RWPE2 (cell line): ENCODE measurements around the gene ZNF488.

Source experiments
- ATAC-seq: fragments of 200-7000 bp; cut with Tn5 transposase; 3 replicates; pipeline ENCODE4 v1.9.1; 2021; ENCODE audit warnings: low read depth
- DNase-seq: peaks from one replicate; pipeline ENCODE4 v3.0.0-alpha.2; 2020; ENCODE audit warnings: low spot score
- H3K27ac ChIP-seq: fragments of 450-650 bp; 2 replicates; pipeline ENCODE4 v1.5.1; 2017; ENCODE audit warnings: mild to moderate bottlenecking; ENCODE audit not compliant: poor library complexity, severe bottlenecking
- H3K27me3 ChIP-seq: fragments of 250-450 bp; sonication (Bioruptor Pico); 2 replicates; pipeline ENCODE4 v1.5.1; 2021; ENCODE audit warnings: mild to moderate bottlenecking, moderate library complexity; ENCODE audit not compliant: insufficient read depth, poor library complexity, severe bottlenecking
- H3K36me3 ChIP-seq: fragments of 250-450 bp; sonication (Bioruptor Pico); 2 replicates; pipeline ENCODE4 v1.5.1; 2020; ENCODE audit warnings: low read depth, mild to moderate bottlenecking, moderate library complexity
- H3K4me1 ChIP-seq: fragments of 250-450 bp; sonication (Bioruptor Pico); 2 replicates; pipeline ENCODE4 v1.5.1; 2021; ENCODE audit warnings: mild to moderate bottlenecking, moderate library complexity; ENCODE audit not compliant: insufficient read depth, poor library complexity, severe bottlenecking
- H3K4me3 ChIP-seq: fragments of 250-450 bp; sonication (Bioruptor Pico); 2 replicates; pipeline ENCODE4 v1.5.1; 2021; ENCODE audit warnings: mild to moderate bottlenecking, moderate library complexity; ENCODE audit not compliant: severe bottlenecking
- H3K9me3 ChIP-seq: fragments of 250-450 bp; sonication (Bioruptor Pico); 2 replicates; pipeline ENCODE4 v1.5.1; 2021; ENCODE audit warnings: mild to moderate bottlenecking, moderate library complexity; ENCODE audit not compliant: severe bottlenecking
- TF ChIP-seq, protein P1 (sequence below): fragments of 450-650 bp; IDR thresholded peaks from one replicate; pipeline ENCODE4 v1.5.1; 2017; ENCODE audit warnings: mild to moderate bottlenecking, moderate library complexity; ENCODE audit not compliant: poor library complexity, severe bottlenecking

The ZNF488 gene

GRCh38 chr10:47402641-47403301 is 18.7 kb upstream of the ZNF488 start:
- TF ChIP-seq, protein P1, sequence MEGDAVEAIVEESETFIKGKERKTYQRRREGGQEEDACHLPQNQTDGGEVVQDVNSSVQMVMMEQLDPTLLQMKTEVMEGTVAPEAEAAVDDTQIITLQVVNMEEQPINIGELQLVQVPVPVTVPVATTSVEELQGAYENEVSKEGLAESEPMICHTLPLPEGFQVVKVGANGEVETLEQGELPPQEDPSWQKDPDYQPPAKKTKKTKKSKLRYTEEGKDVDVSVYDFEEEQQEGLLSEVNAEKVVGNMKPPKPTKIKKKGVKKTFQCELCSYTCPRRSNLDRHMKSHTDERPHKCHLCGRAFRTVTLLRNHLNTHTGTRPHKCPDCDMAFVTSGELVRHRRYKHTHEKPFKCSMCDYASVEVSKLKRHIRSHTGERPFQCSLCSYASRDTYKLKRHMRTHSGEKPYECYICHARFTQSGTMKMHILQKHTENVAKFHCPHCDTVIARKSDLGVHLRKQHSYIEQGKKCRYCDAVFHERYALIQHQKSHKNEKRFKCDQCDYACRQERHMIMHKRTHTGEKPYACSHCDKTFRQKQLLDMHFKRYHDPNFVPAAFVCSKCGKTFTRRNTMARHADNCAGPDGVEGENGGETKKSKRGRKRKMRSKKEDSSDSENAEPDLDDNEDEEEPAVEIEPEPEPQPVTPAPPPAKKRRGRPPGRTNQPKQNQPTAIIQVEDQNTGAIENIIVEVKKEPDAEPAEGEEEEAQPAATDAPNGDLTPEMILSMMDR, result no peak
- peaks cover 35% of the 10 kb centered on the region for H3K4me1 ChIP-seq
- no peak overlapping the region for H3K4me3 ChIP-seq

GRCh38 chr10:47401874-47402640 is 18.0 kb upstream of the ZNF488 start:
- Histone ChIP-seq H3K4me3 (no peak overlapping the region), H3K27me3 (no peaks in the 10 kb centered on the region), H3K9me3 (no peaks in the 10 kb centered on the region), H3K36me3 (no peaks in the 10 kb centered on the region), H3K27ac (peak overlapping the region; percentile 70), H3K4me1 (peaks cover 33% of the 10 kb centered on the region)
- TF ChIP-seq, protein P1, result no peak
- ATAC-seq (no peak), DNase-seq (no peak)

More at GRCh38 chr10:47402641-47403301, 18.7 kb upstream of the ZNF488 start:
- H3K27ac ChIP-seq, result peak overlapping the region; percentile 70
- no peaks in the 10 kb centered on the region for H3K27me3 ChIP-seq
- H3K36me3 ChIP-seq, result no peaks in the 10 kb centered on the region
- ATAC-seq (peak; percentile 63), DNase-seq (peak; percentile 79)
- H3K9me3 ChIP-seq, result no peaks in the 10 kb centered on the region

DNA sequence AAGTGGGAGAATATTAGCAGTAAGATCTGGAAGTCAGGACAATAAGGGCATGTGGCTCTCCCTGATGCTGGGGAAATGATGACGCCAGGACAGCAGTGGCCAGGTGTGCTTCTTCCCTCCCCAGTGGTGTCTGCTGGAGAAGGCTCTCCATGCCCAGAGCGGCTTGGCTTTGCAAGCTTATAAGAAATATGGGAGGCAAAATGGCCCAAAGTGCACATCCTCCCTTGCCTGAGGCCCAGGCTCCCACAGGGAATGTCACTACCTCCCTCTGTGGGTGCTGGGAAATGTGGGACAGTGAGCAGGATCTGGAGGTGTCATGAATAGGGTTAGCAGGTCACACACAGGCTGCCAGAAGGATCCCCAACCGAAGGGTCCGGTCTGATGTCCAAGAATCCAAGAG is 17.1 kb upstream of the ZNF488 start:
- no peak overlapping the region for H3K27ac ChIP-seq
- no peak for ATAC-seq
- TF ChIP-seq, protein P1, result no peak
- peaks cover 36% of the 10 kb centered on the region for H3K4me1 ChIP-seq
- no peak for DNase-seq
- no peaks in the 10 kb centered on the region for H3K36me3 ChIP-seq
- no peaks in the 10 kb centered on the region for H3K27me3 ChIP-seq
- H3K4me3 ChIP-seq, result no peak overlapping the region
- H3K9me3 ChIP-seq, result no peaks in the 10 kb centered on the region

DNA sequence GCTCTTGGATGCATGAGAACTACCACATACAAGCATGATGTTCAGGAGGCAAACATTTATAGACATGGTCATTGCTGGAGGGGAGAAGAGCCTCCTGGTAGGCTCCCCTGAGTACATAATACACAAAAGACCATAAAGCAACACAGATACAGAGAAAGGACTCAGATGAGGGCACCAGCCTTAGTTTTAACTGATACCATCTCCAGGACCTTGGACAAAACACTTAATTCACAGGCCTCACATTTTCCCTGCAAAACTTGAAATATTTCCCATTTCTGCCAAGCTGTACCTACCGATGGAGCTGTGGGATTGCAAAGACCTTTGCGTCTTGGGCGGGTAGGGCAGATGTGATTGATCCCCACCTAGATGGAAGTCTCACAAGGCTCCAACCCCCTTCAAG is 16.7 kb upstream of the ZNF488 start:
- H3K4me3 ChIP-seq, result no peak overlapping the region
- TF ChIP-seq, protein P1, result no peak
- H3K9me3 ChIP-seq, result no peaks in the 10 kb centered on the region
- H3K4me1 ChIP-seq, result peaks cover 36% of the 10 kb centered on the region
- no peak overlapping the region for H3K27ac ChIP-seq
- H3K27me3 ChIP-seq, result no peaks in the 10 kb centered on the region
- no peak for ATAC-seq
- DNase-seq, result no peak
- H3K36me3 ChIP-seq, result no peaks in the 10 kb centered on the region

DNA sequence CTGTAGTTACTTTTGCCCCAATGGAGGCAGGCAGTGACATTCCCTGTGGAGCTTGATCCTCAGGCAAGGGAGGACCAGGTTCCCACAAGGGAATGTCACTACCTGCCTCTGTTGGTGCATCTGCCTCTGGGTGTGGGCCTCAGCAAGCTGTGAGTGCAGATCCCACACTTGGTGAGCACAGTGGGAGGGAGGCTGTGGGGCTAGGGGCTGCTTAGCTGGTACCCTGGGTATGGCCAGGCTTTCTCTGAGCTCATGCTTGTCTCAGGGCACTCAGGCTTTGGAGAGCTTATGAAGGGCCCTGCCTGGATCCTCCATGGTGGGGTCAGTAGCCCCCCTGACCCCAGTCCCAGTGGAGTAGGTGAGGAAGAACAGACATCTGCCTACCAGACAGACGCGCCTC is 16.2 kb upstream of the ZNF488 start:
- ATAC-seq (no peak), DNase-seq (no peak)
- Histone ChIP-seq H3K9me3 (no peaks in the 10 kb centered on the region), H3K36me3 (no peaks in the 10 kb centered on the region), H3K4me3 (no peak overlapping the region), H3K4me1 (peaks cover 39% of the 10 kb centered on the region), H3K27ac (no peak overlapping the region), H3K27me3 (no peaks in the 10 kb centered on the region)
- TF ChIP-seq, protein P1, result no peak
